B cell (primary cell): Measurements from ENCODE around the gene ELP1.

Source experiments
- EZH2 ChIP-seq: IDR thresholded peaks from 2 replicates; pipeline ENCODE4 v1.6.1; 2012; ENCODE audit warnings: borderline replicate concordance, low read depth, mild to moderate bottlenecking, moderate library complexity, low read length; ENCODE audit not compliant: insufficient read depth, poor library complexity, severe bottlenecking
- TF ChIP-seq, protein P1 (sequence below): fragments of 200-600 bp; IDR thresholded peaks from one replicate; pipeline ENCODE4 v1.8.0; 2022; ENCODE audit warnings: antibody characterized with exemption, mild to moderate bottlenecking

DNA sequence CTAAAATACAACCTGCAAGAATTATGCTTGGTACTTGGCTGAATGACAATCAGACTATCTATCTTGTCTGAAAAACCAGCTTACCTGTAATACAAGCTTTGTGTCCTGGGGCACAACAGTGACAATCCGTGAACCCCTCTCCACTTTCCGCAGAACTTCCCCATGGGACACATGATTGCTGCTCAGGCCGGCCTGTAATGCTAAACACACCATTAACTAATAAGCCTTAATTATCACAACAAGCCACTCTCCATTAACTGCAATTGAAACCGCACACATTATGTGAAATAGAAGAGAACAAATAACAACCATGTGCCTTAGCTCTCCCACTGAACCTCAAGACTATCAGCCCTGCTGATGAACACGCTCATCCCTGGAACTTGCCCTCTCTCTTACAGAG lies 33.7 kb downstream of the ELP1 start:
- no peak for TF ChIP-seq EZH2
- TF ChIP-seq, protein P1, sequence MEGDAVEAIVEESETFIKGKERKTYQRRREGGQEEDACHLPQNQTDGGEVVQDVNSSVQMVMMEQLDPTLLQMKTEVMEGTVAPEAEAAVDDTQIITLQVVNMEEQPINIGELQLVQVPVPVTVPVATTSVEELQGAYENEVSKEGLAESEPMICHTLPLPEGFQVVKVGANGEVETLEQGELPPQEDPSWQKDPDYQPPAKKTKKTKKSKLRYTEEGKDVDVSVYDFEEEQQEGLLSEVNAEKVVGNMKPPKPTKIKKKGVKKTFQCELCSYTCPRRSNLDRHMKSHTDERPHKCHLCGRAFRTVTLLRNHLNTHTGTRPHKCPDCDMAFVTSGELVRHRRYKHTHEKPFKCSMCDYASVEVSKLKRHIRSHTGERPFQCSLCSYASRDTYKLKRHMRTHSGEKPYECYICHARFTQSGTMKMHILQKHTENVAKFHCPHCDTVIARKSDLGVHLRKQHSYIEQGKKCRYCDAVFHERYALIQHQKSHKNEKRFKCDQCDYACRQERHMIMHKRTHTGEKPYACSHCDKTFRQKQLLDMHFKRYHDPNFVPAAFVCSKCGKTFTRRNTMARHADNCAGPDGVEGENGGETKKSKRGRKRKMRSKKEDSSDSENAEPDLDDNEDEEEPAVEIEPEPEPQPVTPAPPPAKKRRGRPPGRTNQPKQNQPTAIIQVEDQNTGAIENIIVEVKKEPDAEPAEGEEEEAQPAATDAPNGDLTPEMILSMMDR = no peak
